K562 (cell line): Measurements from ENCODE around the gene PDE4D. TPM values are rescaled to one million over a fixed set of nuclear protein-coding genes. Genes with fewer than 3 reads are reported as not detected.

Experiments used
- ATAC-seq: fragments of 200-7000 bp; cut with Tn5 transposase; 3 replicates; pipeline ENCODE4 v1.9.1; 2020; ENCODE audit warnings: moderate library complexity
- BruUV-seq: library from RNA; stranded (reverse); fragments of 400-500 nt; replicated peaks from 2 replicates; lab custom pipeline; 2021; lab: Mats Ljungman, UMichigan
- CTCF ChIA-PET: fragments of 300-600 bp; formaldehyde crosslinking; extraction: SDS; loops from one replicate; lab custom pipeline; 2021; ENCODE audit warnings: low intra/inter-chr PET ratio; lab: Yijun Ruan, JAX
- POLR2A ChIA-PET: fragments of 300-600, 350-650 bp; sonication (Branson Sonifier 250); formaldehyde crosslinking; extraction: SDS; loops from one replicate; lab custom pipeline; 2021; ENCODE audit warnings: antibody characterized with exemption, inconsistent platforms; lab: Yijun Ruan, JAX
- DNase-seq, 4 experiments: peaks; one replicate each; pipeline versions ENCODE4 v3.0.0 to v3.0.0-alpha.2; 2011 to 2018; ENCODE audit warnings: low spot score in 3 of 4, mixed read lengths in 3 of 4; ENCODE audit errors: extremely low read depth in 1 of 4
- FAIRE-seq: peaks from 2 replicates; lab custom pipeline; 2011; peaks lifted over from hg19 to GRCh38; lab: Jason Lieb, UNC
- H2AFZ ChIP-seq: 2 replicates; pipeline ENCODE4 v1.6.0; 2011; ENCODE audit warnings: low read depth, low read length, control low read depth, inconsistent platforms
- H3K27ac ChIP-seq: fragments of 200-600 bp; 3 replicates; pipeline ENCODE4 v1.8.0; 2011; ENCODE audit warnings: low read depth, mild to moderate bottlenecking, control low read depth, inconsistent platforms, low read length, moderate library complexity, mixed read lengths; ENCODE audit errors: extremely low read depth
- H3K27me3 ChIP-seq, 2 experiments: fragments of 300-600 bp in 1 of 2; 2 replicates in 1 of 2; 3 replicates in 1 of 2; pipeline versions ENCODE4 v1.6.0 to v1.8.0; 2011; ENCODE audit warnings: inconsistent platforms in 2 of 2, low read length in 2 of 2, mild to moderate bottlenecking in 1 of 2, mixed read lengths in 1 of 2, moderate library complexity in 1 of 2; ENCODE audit not compliant: control insufficient read depth in 2 of 2, insufficient read depth in 2 of 2
- H3K36me3 ChIP-seq: fragments of 300-600 bp; 3 replicates; pipeline ENCODE4 v1.8.0; 2011; ENCODE audit warnings: mild to moderate bottlenecking, low read length, inconsistent platforms; ENCODE audit not compliant: control insufficient read depth, insufficient read depth
- H3K4me1 ChIP-seq, 2 experiments: fragments of 200-600 bp in 1 of 2; replicated peaks in 1 of 2; 2 replicates in 1 of 2; 3 replicates in 1 of 2; pipeline versions ENCODE4 v1.5.1 to v1.8.0; 2011; ENCODE audit warnings: inconsistent platforms in 2 of 2, low read length in 2 of 2, mild to moderate bottlenecking in 1 of 2, mixed read lengths in 1 of 2, moderate library complexity in 1 of 2; ENCODE audit not compliant: control insufficient read depth in 2 of 2, insufficient read depth in 2 of 2
- H3K4me2 ChIP-seq: 2 replicates; pipeline ENCODE4 v1.6.1; 2011; ENCODE audit warnings: low read length, control low read depth, inconsistent platforms, mixed read lengths; ENCODE audit not compliant: insufficient read depth
- H3K4me3 ChIP-seq: fragments of 200-600 bp; sonication (generic), shearing (Covaris generic); 2 replicates; pipeline ENCODE4 v1.5.1; 2016; ENCODE audit warnings: control low read depth, inconsistent platforms
- H3K79me2 ChIP-seq: fragments of 200-600 bp; 3 replicates; pipeline ENCODE4 v1.8.0; 2011; ENCODE audit warnings: low read length, inconsistent platforms; ENCODE audit not compliant: control insufficient read depth, insufficient read depth
- H3K9ac ChIP-seq, 2 experiments: 2 replicates each; pipeline versions ENCODE4 v1.6.0 to v1.6.1; 2011; ENCODE audit warnings: low read depth in 2 of 2, low read length in 2 of 2, control low read depth in 1 of 2, inconsistent platforms in 1 of 2, mild to moderate bottlenecking in 1 of 2, mixed read lengths in 1 of 2; ENCODE audit not compliant: insufficient read depth in 1 of 2
- H3K9me1 ChIP-seq: one replicate; pipeline ENCODE4 v1.6.0; 2011; ENCODE audit warnings: inconsistent platforms, mild to moderate bottlenecking, low read length, moderate library complexity; ENCODE audit not compliant: control insufficient read depth, insufficient read depth
- H3K9me3 ChIP-seq: replicated peaks from 2 replicates; pipeline ENCODE4 v1.5.1; 2011; ENCODE audit warnings: low read depth, low read length, inconsistent platforms; ENCODE audit not compliant: control insufficient read depth, insufficient read depth
- H4K20me1 ChIP-seq: replicated peaks from 2 replicates; pipeline ENCODE4 v1.6.1; 2011; ENCODE audit warnings: low read length, inconsistent platforms, mixed read lengths; ENCODE audit not compliant: control insufficient read depth, insufficient read depth
- BMI1 ChIP-seq: fragments of 150-350 bp; IDR thresholded peaks from 2 replicates; pipeline ENCODE4 v1.6.1; 2014; ENCODE audit warnings: low read length
- BRD4 ChIP-seq: fragments of 200-600 bp; sonication (generic); IDR thresholded peaks from 2 replicates; pipeline ENCODE4 v1.6.1; 2017; ENCODE audit warnings: inconsistent platforms
- HLTF ChIP-seq: fragments of 450-650 bp; IDR thresholded peaks from 2 replicates; pipeline ENCODE4 v1.6.1; 2016
- TAL1 ChIP-seq: fragments of 450-650 bp; IDR thresholded peaks from 2 replicates; pipeline ENCODE4 v1.6.1; 2016; ENCODE audit warnings: mild to moderate bottlenecking
- ZKSCAN8 ChIP-seq: fragments of 200-800 bp; sonication (Bioruptor generic); IDR thresholded peaks from 2 replicates; pipeline ENCODE4 v1.6.1; 2016; ENCODE audit warnings: missing genetic modification characterization, missing compliant biosample characterization
- ZNF445 ChIP-seq: fragments of 250-450 bp; sonication (Bioruptor Pico); IDR thresholded peaks from 2 replicates; pipeline ENCODE4 v1.4.0; 2020; ENCODE audit warnings: low read depth, mild to moderate bottlenecking, moderate library complexity
- ZNF644 ChIP-seq: fragments of 200-800 bp; sonication (Bioruptor generic); IDR thresholded peaks from 2 replicates; pipeline ENCODE4 v1.6.1; 2016; ENCODE audit warnings: low read depth, missing genetic modification characterization, missing compliant biosample characterization
- WGBS: fragments of 100-300 bp; shearing (Covaris generic); methylation state at CpG from one replicate; pipeline ENCODE4 v1.1.6; 2016; ENCODE audit warnings: low coverage, mixed read lengths; ENCODE audit not compliant: insufficient coverage; ENCODE audit errors: missing lambda C conversion rate; 5-methylcytosine and 5-hydroxymethylcytosine counted together
- in situ Hi-C: fragments of 300-500 bp; cut with MboI; formaldehyde crosslinking; loops from 4 replicates; pipeline ENCODE4 v1.15.0; 2018; ENCODE audit warnings: inconsistent platforms, mixed read lengths
- intact Hi-C: fragments of 100-400 bp; cut with micrococcal nuclease; formaldehyde crosslinking; loops from 2 replicates; pipeline ENCODE4 v1.14.2; 2022
- polyA plus RNA-seq, 8 experiments: library from polyadenylated mRNA; depleted of rRNA in 4 of 8; stranded (reverse) in 5 of 8; unstranded in 3 of 8; fragments of >200 nt; fragmentation: Nextera tagmentation in 2 of 8; fragmentation: Illumina TruSeq in 1 of 8; extraction: Ambion mirVana in 2 of 8; extraction: Trizol in 1 of 8; gene quantifications; 2 replicates each; pipeline versions ENCODE4 v1.2.1 to v1.2.3, GENCODE V29; 2011 to 2014; ENCODE audit warnings: inconsistent platforms in 1 of 8, missing spikeins in 1 of 8
- total RNA-seq, 7 experiments: library from RNA; depleted of rRNA in 6 of 7; stranded (reverse); fragments of >200 nt in 6 of 7; fragmentation: Illumina TruSeq in 2 of 7; extraction: Trizol in 2 of 7; gene quantifications; 2 replicates each; pipeline versions ENCODE4 v1.2.1 to v1.2.3, GENCODE V29; 2011 to 2021; ENCODE audit warnings: low replicate concordance in 1 of 7

Gene PDE4D
- total and polyA plus RNA-seq, 9 of the 15 experiments (the other 6 are each of a cell fraction or from before 2014, with no cell fraction given) = 0.04 to 0.46 (median 0.13) TPM

DNA sequence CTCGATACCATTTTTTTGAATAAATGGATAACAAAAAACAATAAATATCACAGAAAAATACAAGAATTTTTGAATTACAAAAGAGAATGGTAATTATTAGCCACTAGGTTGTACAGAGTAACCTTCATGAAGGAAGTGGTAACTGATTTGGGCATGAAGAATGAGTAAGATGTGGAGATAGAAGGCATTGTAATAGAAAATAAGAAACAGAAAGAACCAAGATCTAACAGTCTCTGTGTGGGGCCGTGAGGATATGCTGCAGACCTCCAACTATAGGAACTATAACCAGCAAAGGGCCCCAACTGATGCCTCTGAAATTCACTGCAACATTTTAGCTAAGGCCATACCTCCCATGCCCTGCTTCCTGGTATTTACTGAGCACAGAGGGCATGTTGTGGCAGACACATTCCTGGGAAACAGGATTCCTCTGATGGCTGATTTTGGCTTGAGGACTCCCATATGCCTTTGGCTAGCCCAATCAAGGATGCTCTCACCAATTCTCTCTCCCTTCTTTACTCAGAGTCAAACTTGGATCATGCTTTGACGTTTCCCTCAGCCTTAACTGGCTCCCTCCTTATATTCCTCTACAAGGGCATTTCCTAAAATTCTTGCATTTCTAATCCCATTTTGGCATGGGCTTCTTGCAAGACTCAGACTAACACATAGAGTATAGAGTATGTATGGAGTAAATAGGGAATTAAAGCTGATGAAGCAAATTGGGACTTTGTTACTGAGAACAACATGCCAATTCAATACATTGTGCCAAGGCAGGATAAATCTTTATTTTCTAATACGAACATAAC, 208.9 kb downstream of the PDE4D start:
- no peak overlapping the region for H2AFZ ChIP-seq
- H3K4me3 ChIP-seq = no peak overlapping the region
- no peaks in the 10 kb centered on the region for H3K9me1 ChIP-seq
- no peaks in the 10 kb centered on the region for H3K27me3 ChIP-seq
- ATAC-seq (no peak), DNase-seq (no peak), FAIRE-seq (no peak)
- no peaks in the 10 kb centered on the region for H3K79me2 ChIP-seq
- ChIA-PET CTCF (no interaction called here), POLR2A (no interaction called here)
- H3K9ac ChIP-seq = no peak overlapping the region
- H3K4me2 ChIP-seq = no peak overlapping the region
- H3K4me1 ChIP-seq = no peaks in the 10 kb centered on the region
- no peaks in the 10 kb centered on the region for H4K20me1 ChIP-seq
- intact Hi-C loops = no loop called here
- no TSS peak for BruUV-seq
- no peaks in the 10 kb centered on the region for H3K9me3 ChIP-seq
- H3K36me3 ChIP-seq = no peaks in the 10 kb centered on the region
- WGBS = 2% methylated on average over 4 of the region's 4 CpGs
- TF ChIP-seq ZNF644 (tag) (no peak), BRD4 (no peak), HLTF (no peak), ZKSCAN8 (CRISPR knock-in tag) (no peak), TAL1 (no peak), ZNF445 (CRISPR knock-in tag) (no peak), BMI1 (no peak)
- H3K27ac ChIP-seq = no peak overlapping the region
- in situ Hi-C loops = no loop called here
